ENCODE results near the gene PRLR.

Gene PRLR

GRCh38 chr5:35158622-35159369 is 71.5 kb downstream of the PRLR start:
- H3K27ac Mint-ChIP-seq: no peak overlapping the region
- DNase-seq: no peak

GRCh38 chr5:35158204-35158603 is 72.1 kb downstream of the PRLR start:
- Mint-ChIP-seq H3K9me3 (no peaks in the 10 kb centered on the region), H3K27ac (no peak overlapping the region), H3K27me3 (peaks cover 0 to 15% of the 10 kb centered on the region in 2 donors), H3K4me3 (no peak overlapping the region), H3K36me3 (ENCODE audit: insufficient read depth) (no peaks in the 10 kb centered on the region), H3K4me1 (ENCODE audit: low read depth in 2 of 2) (peaks cover 0 to 1% of the 10 kb centered on the region in 2 donors)
- DNase-seq (no peak), ATAC-seq (replicated peaks) (no peak)

More at GRCh38 chr5:35158622-35159369, 71.5 kb downstream of the PRLR start:
- H3K36me3 Mint-ChIP-seq (ENCODE audit: insufficient read depth): no peaks in the 10 kb centered on the region
- no peak for ATAC-seq (replicated peaks)
- no peak overlapping the region for H3K4me3 Mint-ChIP-seq
- H3K4me1 Mint-ChIP-seq (ENCODE audit: low read depth in 2 of 2): peaks cover 0 to 1% of the 10 kb centered on the region in 2 donors
- no peaks in the 10 kb centered on the region for H3K9me3 Mint-ChIP-seq
- H3K27me3 Mint-ChIP-seq: peaks cover 0 to 20% of the 10 kb centered on the region in 2 donors

GRCh38 chr5:35153375-35153932 is 76.8 kb downstream of the PRLR start:
- H3K36me3 Mint-ChIP-seq (ENCODE audit: insufficient read depth): no peaks in the 10 kb centered on the region
- no peak for DNase-seq
- no peak overlapping the region for H3K27ac Mint-ChIP-seq
- H3K27me3 Mint-ChIP-seq: peaks cover 0 to 9% of the 10 kb centered on the region in 2 donors
- no peaks in the 10 kb centered on the region for H3K9me3 Mint-ChIP-seq
- no peak for ATAC-seq (replicated peaks)
- no peak overlapping the region for H3K4me3 Mint-ChIP-seq
- H3K4me1 Mint-ChIP-seq (ENCODE audit: low read depth in 2 of 2): peaks cover 0 to 1% of the 10 kb centered on the region in 2 donors

- Mint-ChIP-seq H3K27ac (no peak overlapping the region), H3K9me3 (no peaks in the 10 kb centered on the region)
These were observed 77.6 kb downstream of the PRLR start for GRCh38 chr5:35152733-35153132.

GRCh38 chr5:35151146-35151920 is 79.0 kb downstream of the PRLR start:
- ATAC-seq (replicated peaks) (no peak), DNase-seq (no peak)
- Mint-ChIP-seq H3K9me3 (no peaks in the 10 kb centered on the region), H3K27me3 (no peaks in the 10 kb centered on the region), H3K4me3 (no peak overlapping the region), H3K27ac (no peak overlapping the region), H3K36me3 (ENCODE audit: insufficient read depth) (no peaks in the 10 kb centered on the region), H3K4me1 (ENCODE audit: low read depth in 2 of 2) (no peaks in the 10 kb centered on the region)

More at GRCh38 chr5:35152733-35153132, 77.6 kb downstream of the PRLR start:
- DNase-seq: no peak
- ATAC-seq (replicated peaks): no peak
- H3K36me3 Mint-ChIP-seq (ENCODE audit: insufficient read depth): no peaks in the 10 kb centered on the region
- H3K4me3 Mint-ChIP-seq: no peak overlapping the region
- H3K27me3 Mint-ChIP-seq: peaks cover 0 to 2% of the 10 kb centered on the region in 2 donors
- H3K4me1 Mint-ChIP-seq (ENCODE audit: low read depth in 2 of 2): no peaks in the 10 kb centered on the region

GRCh38 chr5:35149041-35149440 is 81.2 kb downstream of the PRLR start:
- no peaks in the 10 kb centered on the region for H3K36me3 Mint-ChIP-seq (ENCODE audit: insufficient read depth)
- H3K4me3 Mint-ChIP-seq: no peak overlapping the region
- H3K27me3 Mint-ChIP-seq: peaks cover 7% of the 10 kb centered on the region in 2 donors
- H3K4me1 Mint-ChIP-seq (ENCODE audit: low read depth in 2 of 2): no peaks in the 10 kb centered on the region
- no peak for ATAC-seq (replicated peaks)
- no peak for DNase-seq
- no peaks in the 10 kb centered on the region for H3K9me3 Mint-ChIP-seq
- no peak overlapping the region for H3K27ac Mint-ChIP-seq

GRCh38 chr5:35146406-35146805 is 83.9 kb downstream of the PRLR start:
- Mint-ChIP-seq H3K4me1 (ENCODE audit: low read depth in 2 of 2) (no peaks in the 10 kb centered on the region), H3K4me3 (no peak overlapping the region), H3K9me3 (no peaks in the 10 kb centered on the region), H3K27me3 (peaks cover 7 to 17% of the 10 kb centered on the region in 2 donors), H3K36me3 (ENCODE audit: insufficient read depth) (no peaks in the 10 kb centered on the region), H3K27ac (no peak overlapping the region)
- ATAC-seq (replicated peaks): no peak
- no peak for DNase-seq

- no peak for ATAC-seq (replicated peaks)
These were observed 84.5 kb downstream of the PRLR start for GRCh38 chr5:35145691-35146317.

GRCh38 chr5:35145012-35145411 is 85.3 kb downstream of the PRLR start:
- ATAC-seq (replicated peaks): no peak
- H3K27ac Mint-ChIP-seq: no peak overlapping the region
- no peak for DNase-seq
- H3K9me3 Mint-ChIP-seq: no peaks in the 10 kb centered on the region
- H3K36me3 Mint-ChIP-seq (ENCODE audit: insufficient read depth): no peaks in the 10 kb centered on the region
- H3K4me1 Mint-ChIP-seq (ENCODE audit: low read depth in 2 of 2): no peaks in the 10 kb centered on the region
- H3K27me3 Mint-ChIP-seq: peaks cover 7 to 17% of the 10 kb centered on the region in 2 donors
- no peak overlapping the region for H3K4me3 Mint-ChIP-seq

More at GRCh38 chr5:35145691-35146317, 84.5 kb downstream of the PRLR start:
- Mint-ChIP-seq H3K27ac (no peak overlapping the region), H3K4me1 (ENCODE audit: low read depth in 2 of 2) (no peaks in the 10 kb centered on the region), H3K36me3 (ENCODE audit: insufficient read depth) (no peaks in the 10 kb centered on the region), H3K4me3 (no peak overlapping the region), H3K27me3 (peaks cover 7 to 17% of the 10 kb centered on the region in 2 donors), H3K9me3 (no peaks in the 10 kb centered on the region)
- DNase-seq: no peak

GRCh38 chr5:35143841-35144240 is 86.4 kb downstream of the PRLR start:
- no peaks in the 10 kb centered on the region for H3K4me1 Mint-ChIP-seq (ENCODE audit: low read depth in 2 of 2)
- no peak overlapping the region for H3K27ac Mint-ChIP-seq
- DNase-seq: no peak
- no peaks in the 10 kb centered on the region for H3K36me3 Mint-ChIP-seq (ENCODE audit: insufficient read depth)
- no peaks in the 10 kb centered on the region for H3K9me3 Mint-ChIP-seq
- no peak overlapping the region for H3K4me3 Mint-ChIP-seq
- peaks cover 7 to 17% of the 10 kb centered on the region in 2 donors for H3K27me3 Mint-ChIP-seq
- no peak for ATAC-seq (replicated peaks)

GRCh38 chr5:35141739-35142138 is 88.5 kb downstream of the PRLR start:
- Mint-ChIP-seq H3K27ac (no peak overlapping the region), H3K4me1 (ENCODE audit: low read depth in 2 of 2) (no peaks in the 10 kb centered on the region), H3K9me3 (no peaks in the 10 kb centered on the region), H3K4me3 (no peak overlapping the region), H3K27me3 (peaks cover 16 to 17% of the 10 kb centered on the region in 2 donors), H3K36me3 (ENCODE audit: insufficient read depth) (no peaks in the 10 kb centered on the region)
- DNase-seq (no peak), ATAC-seq (replicated peaks) (no peak)

GRCh38 chr5:35138232-35138631 is 92.1 kb downstream of the PRLR start:
- H3K27ac Mint-ChIP-seq: no peak overlapping the region
- ATAC-seq (replicated peaks): no peak
- H3K4me1 Mint-ChIP-seq (ENCODE audit: low read depth in 2 of 2): no peaks in the 10 kb centered on the region
- H3K36me3 Mint-ChIP-seq (ENCODE audit: insufficient read depth): no peaks in the 10 kb centered on the region
- no peak overlapping the region for H3K4me3 Mint-ChIP-seq
- DNase-seq: no peak
- no peaks in the 10 kb centered on the region for H3K9me3 Mint-ChIP-seq
- peaks cover 20 to 32% of the 10 kb centered on the region in 2 donors for H3K27me3 Mint-ChIP-seq

GRCh38 chr5:35136386-35136785 is 93.9 kb downstream of the PRLR start:
- Mint-ChIP-seq H3K4me3 (no peak overlapping the region), H3K9me3 (no peaks in the 10 kb centered on the region), H3K27me3 (peaks cover 9 to 36% of the 10 kb centered on the region in 2 donors), H3K27ac (no peak overlapping the region), H3K4me1 (ENCODE audit: low read depth in 2 of 2) (no peaks in the 10 kb centered on the region), H3K36me3 (ENCODE audit: insufficient read depth) (no peaks in the 10 kb centered on the region)
- ATAC-seq (replicated peaks) (no peak), DNase-seq (no peak)
